ENCODE results near the gene POLR2J3.
"Not testable (repeated sequence)": the region's sequence is repeated elsewhere in the genome, so short reads cannot be mapped to it uniquely, and the experiment has no call there.

DNA sequence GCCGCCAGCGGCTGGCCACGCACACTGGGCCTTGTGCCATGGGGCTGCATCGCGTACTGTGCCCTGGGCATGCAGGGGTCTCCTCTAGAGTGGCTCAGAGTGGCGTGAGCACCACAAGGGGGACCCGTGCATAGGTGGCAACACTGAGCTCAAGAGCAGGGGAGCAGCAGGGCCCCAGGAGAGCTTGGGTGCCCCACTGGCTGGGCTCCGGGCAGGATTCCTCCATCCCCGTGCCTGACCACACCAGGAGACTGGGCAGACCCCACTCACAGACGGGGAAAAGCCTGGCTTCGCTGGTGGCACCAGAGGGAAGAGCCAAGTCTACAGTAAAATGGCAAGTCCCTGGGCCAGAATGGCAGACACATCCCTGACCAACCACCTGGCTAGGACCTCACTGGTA is 3.8 kb downstream of the POLR2J3 start:
- TF ChIP-seq, protein P1, sequence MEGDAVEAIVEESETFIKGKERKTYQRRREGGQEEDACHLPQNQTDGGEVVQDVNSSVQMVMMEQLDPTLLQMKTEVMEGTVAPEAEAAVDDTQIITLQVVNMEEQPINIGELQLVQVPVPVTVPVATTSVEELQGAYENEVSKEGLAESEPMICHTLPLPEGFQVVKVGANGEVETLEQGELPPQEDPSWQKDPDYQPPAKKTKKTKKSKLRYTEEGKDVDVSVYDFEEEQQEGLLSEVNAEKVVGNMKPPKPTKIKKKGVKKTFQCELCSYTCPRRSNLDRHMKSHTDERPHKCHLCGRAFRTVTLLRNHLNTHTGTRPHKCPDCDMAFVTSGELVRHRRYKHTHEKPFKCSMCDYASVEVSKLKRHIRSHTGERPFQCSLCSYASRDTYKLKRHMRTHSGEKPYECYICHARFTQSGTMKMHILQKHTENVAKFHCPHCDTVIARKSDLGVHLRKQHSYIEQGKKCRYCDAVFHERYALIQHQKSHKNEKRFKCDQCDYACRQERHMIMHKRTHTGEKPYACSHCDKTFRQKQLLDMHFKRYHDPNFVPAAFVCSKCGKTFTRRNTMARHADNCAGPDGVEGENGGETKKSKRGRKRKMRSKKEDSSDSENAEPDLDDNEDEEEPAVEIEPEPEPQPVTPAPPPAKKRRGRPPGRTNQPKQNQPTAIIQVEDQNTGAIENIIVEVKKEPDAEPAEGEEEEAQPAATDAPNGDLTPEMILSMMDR (IDR thresholded peaks at IDR 0.05) = not testable (repeated sequence)
- TF ChIP-seq POLR2A, POLR2AphosphoS5 (IDR thresholded peaks at IDR 0.05): not testable (repeated sequence)

Data from stomach (tissue), 4 donors.